HEK293 (cell line): ENCODE results near the gene LRRC8B.
"Not testable (repeated sequence)": the region's sequence is repeated elsewhere in the genome, so short reads cannot be mapped to it uniquely, and the experiment has no call there.

Experiments
- CTCF ChIA-PET: fragments of 350-600 bp; formaldehyde crosslinking; extraction: SDS; loops from one replicate; lab custom pipeline; 2021; ENCODE audit warnings: antibody characterized with exemption; lab: Yijun Ruan, JAX
- POLR2A ChIA-PET: fragments of 300-600 bp; formaldehyde crosslinking; extraction: SDS; loops from one replicate; lab custom pipeline; 2020; ENCODE audit warnings: antibody characterized with exemption, inconsistent platforms; lab: Yijun Ruan, JAX
- H3K27ac ChIP-seq: fragments of 200-500 bp; sonication (Bioruptor generic); 2 replicates; pipeline ENCODE4 v1.5.1; 2014; ENCODE audit warnings: low read depth, low read length, control low read depth, inconsistent platforms; ENCODE audit errors: extremely low read depth
- H3K36me3 ChIP-seq, 2 experiments: fragments of 200-500 bp in 1 of 2; sonication (Bioruptor generic) in 1 of 2; 1 replicate in 1 of 2; 2 replicates in 1 of 2; pipeline ENCODE4 v1.5.1; 2014 to 2017; ENCODE audit warnings: inconsistent platforms in 2 of 2, low read length in 2 of 2; ENCODE audit not compliant: control insufficient read depth in 2 of 2, insufficient read depth in 1 of 2
- H3K4me1 ChIP-seq: fragments of 200-500 bp; sonication (Bioruptor generic); 2 replicates; pipeline ENCODE4 v1.5.1; 2014; ENCODE audit warnings: mild to moderate bottlenecking, low read length, inconsistent platforms; ENCODE audit not compliant: control insufficient read depth, insufficient read depth
- H3K4me3 ChIP-seq: 2 replicates; pipeline ENCODE4 v1.5.1; 2011; ENCODE audit warnings: low read depth, mild to moderate bottlenecking, control low read depth, low read length, moderate library complexity
- H3K9me3 ChIP-seq: fragments of 200-500 bp; sonication (Bioruptor generic); 2 replicates; pipeline ENCODE4 v1.5.1; 2014; ENCODE audit warnings: low read depth, low read length, inconsistent platforms; ENCODE audit not compliant: control insufficient read depth, insufficient read depth
- GLIS1 ChIP-seq: fragments of 450-650 bp; formaldehyde crosslinking; IDR thresholded peaks from 2 replicates; pipeline ENCODE4 v1.5.1; 2016; ENCODE audit warnings: missing biosample characterization, missing genetic modification characterization
- KLF1 ChIP-seq: fragments of 450-650 bp; formaldehyde crosslinking; IDR thresholded peaks from 2 replicates; pipeline ENCODE4 v1.5.1; 2016; ENCODE audit warnings: missing biosample characterization, missing genetic modification characterization
- KLF9 ChIP-seq: fragments of 450-650 bp; formaldehyde crosslinking; IDR thresholded peaks from 2 replicates; pipeline ENCODE4 v1.5.1; 2016; ENCODE audit warnings: missing biosample characterization, missing genetic modification characterization, low read depth
- PRDM4 ChIP-seq: fragments of 450-650 bp; formaldehyde crosslinking; IDR thresholded peaks from 2 replicates; pipeline ENCODE4 v1.5.1; 2017; ENCODE audit warnings: missing biosample characterization, missing genetic modification characterization
- PRDM6 ChIP-seq: fragments of 450-650 bp; formaldehyde crosslinking; IDR thresholded peaks from 2 replicates; pipeline ENCODE4 v1.5.1; 2017; ENCODE audit warnings: missing biosample characterization, missing genetic modification characterization
- RBAK ChIP-seq: fragments of 450-650 bp; formaldehyde crosslinking; IDR thresholded peaks from 2 replicates; pipeline ENCODE4 v1.5.1; 2016; ENCODE audit warnings: missing biosample characterization, missing genetic modification characterization
- ZBTB1 ChIP-seq: fragments of 450-650 bp; formaldehyde crosslinking; IDR thresholded peaks from 2 replicates; pipeline ENCODE4 v1.5.1; 2016; ENCODE audit warnings: missing biosample characterization, missing genetic modification characterization
- ZFHX2 ChIP-seq: fragments of 450-650 bp; formaldehyde crosslinking; conservative IDR thresholded peaks from 2 replicates; pipeline ENCODE4 v1.5.1; 2016; ENCODE audit warnings: missing biosample characterization, missing genetic modification characterization
- ZIC2 ChIP-seq: fragments of 450-650 bp; formaldehyde crosslinking; IDR thresholded peaks from 2 replicates; pipeline ENCODE4 v1.5.1; 2016; ENCODE audit warnings: missing biosample characterization, missing genetic modification characterization
- ZNF341 ChIP-seq: fragments of 450-650 bp; formaldehyde crosslinking; IDR thresholded peaks from 2 replicates; pipeline ENCODE4; 2016; ENCODE audit warnings: low read depth, missing biosample characterization, missing genetic modification characterization
- ZNF398 ChIP-seq: fragments of 450-650 bp; formaldehyde crosslinking; IDR thresholded peaks from 2 replicates; pipeline ENCODE4 v1.5.1; 2017; ENCODE audit warnings: missing biosample characterization, missing genetic modification characterization
- ZNF654 ChIP-seq: fragments of 450-650 bp; formaldehyde crosslinking; IDR thresholded peaks from 2 replicates; pipeline ENCODE4 v1.5.1; 2016; ENCODE audit warnings: low read depth, missing biosample characterization, missing genetic modification characterization
- ZNF670 ChIP-seq: fragments of 450-650 bp; formaldehyde crosslinking; IDR thresholded peaks from 2 replicates; pipeline ENCODE4 v1.5.1; 2016; ENCODE audit warnings: missing biosample characterization, missing genetic modification characterization, low read depth
- ZNF747 ChIP-seq: fragments of 450-650 bp; formaldehyde crosslinking; IDR thresholded peaks from 2 replicates; pipeline ENCODE4 v1.5.1; 2016; ENCODE audit warnings: missing biosample characterization, missing genetic modification characterization
- ZSCAN30 ChIP-seq: fragments of 450-650 bp; IDR thresholded peaks from 2 replicates; pipeline ENCODE4 v1.5.1; 2018; ENCODE audit warnings: missing biosample characterization, mild to moderate bottlenecking, missing genetic modification characterization, moderate library complexity

Gene LRRC8B

DNA sequence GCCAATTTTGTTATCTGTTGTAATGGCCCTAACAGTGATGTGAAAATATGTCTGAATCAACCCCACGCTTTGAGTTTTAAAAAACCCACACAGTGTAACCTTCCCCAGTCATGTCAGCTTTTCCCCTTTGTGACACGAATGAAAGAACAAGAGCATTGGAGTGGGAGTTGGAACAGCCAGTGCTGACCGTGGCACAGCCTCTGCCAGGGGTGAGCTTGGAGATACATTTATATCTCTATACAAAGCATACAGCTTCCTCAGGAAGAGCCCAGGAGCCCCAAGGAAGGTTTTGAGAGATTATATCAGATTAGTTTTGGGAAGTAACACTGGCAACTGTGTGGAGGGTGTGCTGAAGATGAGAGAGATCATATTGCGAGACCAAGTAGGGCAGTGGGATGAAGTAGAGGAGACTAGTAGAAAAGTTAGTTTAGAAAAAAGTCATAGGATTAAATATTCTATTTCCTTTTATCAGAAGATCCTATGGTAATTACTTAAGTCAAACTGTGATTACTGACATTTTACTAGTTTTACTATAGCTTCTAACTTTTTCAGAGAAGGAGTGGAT is 15.9 kb downstream of the LRRC8B start:
- no peaks in the 10 kb centered on the region for H3K9me3 ChIP-seq
- no peak overlapping the region for H3K27ac ChIP-seq
- no peaks in the 10 kb centered on the region for H3K4me1 ChIP-seq
- no peak overlapping the region for H3K4me3 ChIP-seq
- ChIA-PET CTCF (interaction anchor here (1.1 kb wide), 1 partner anchor 76 kb away, joined by 3 read pairs; no protein-coding TSS in a partner anchor), POLR2A (interaction anchor here (1.1 kb wide), 1 partner anchor 223 kb away, joined by 3 read pairs; no protein-coding TSS in a partner anchor)
- TF ChIP-seq KLF9 (tag by site-specific recombination) (no peak), PRDM4 (tag by site-specific recombination) (no peak), ZFHX2 (tag by site-specific recombination) (0 out of 2 replicates have a peak, but pooled peaks have one; percentile 9), KLF1 (no peak), ZNF670 (tag by site-specific recombination) (no peak), RBAK (no peak), ZNF341 (tag by site-specific recombination) (peak; percentile 71)
- H3K36me3 ChIP-seq = no peaks in the 10 kb centered on the region

- ChIA-PET CTCF (interaction anchor here (1.0 kb wide), 1 partner anchor 10 kb away, joined by 3 read pairs; no protein-coding TSS in a partner anchor), POLR2A (no interaction called here)
- H3K36me3 ChIP-seq = no peaks in the 10 kb centered on the region
- TF ChIP-seq ZNF654 (tag by site-specific recombination) (no peak), ZNF398 (tag by site-specific recombination) (no peak), ZBTB1 (tag by site-specific recombination) (no peak), ZNF747 (no peak), GLIS1 (tag by site-specific recombination) (no peak), ZIC2 (tag by site-specific recombination) (no peak), ZSCAN30 (tag by site-specific recombination) (no peak), PRDM6 (tag by site-specific recombination) (no peak)
- peaks cover 2% of the 10 kb centered on the region for H3K4me1 ChIP-seq
- no peak overlapping the region for H3K27ac ChIP-seq
- H3K4me3 ChIP-seq = no peak overlapping the region
- no peaks in the 10 kb centered on the region for H3K9me3 ChIP-seq
Measured at GRCh38 chr1:89542345-89542744, 17.7 kb downstream of the LRRC8B start.

- POLR2A ChIA-PET, CTCF ChIA-PET: not testable (repeated sequence)
Measured at GRCh38 chr1:89543632-89544031, 19.0 kb downstream of the LRRC8B start.

More at GRCh38 chr1:89543632-89544031, 19.0 kb downstream of the LRRC8B start:
- not testable (repeated sequence) for H3K36me3 ChIP-seq, H3K4me3 ChIP-seq, H3K27ac ChIP-seq, H3K9me3 ChIP-seq, H3K4me1 ChIP-seq
